ENCODE measurements around the gene ALG14.

DNA sequence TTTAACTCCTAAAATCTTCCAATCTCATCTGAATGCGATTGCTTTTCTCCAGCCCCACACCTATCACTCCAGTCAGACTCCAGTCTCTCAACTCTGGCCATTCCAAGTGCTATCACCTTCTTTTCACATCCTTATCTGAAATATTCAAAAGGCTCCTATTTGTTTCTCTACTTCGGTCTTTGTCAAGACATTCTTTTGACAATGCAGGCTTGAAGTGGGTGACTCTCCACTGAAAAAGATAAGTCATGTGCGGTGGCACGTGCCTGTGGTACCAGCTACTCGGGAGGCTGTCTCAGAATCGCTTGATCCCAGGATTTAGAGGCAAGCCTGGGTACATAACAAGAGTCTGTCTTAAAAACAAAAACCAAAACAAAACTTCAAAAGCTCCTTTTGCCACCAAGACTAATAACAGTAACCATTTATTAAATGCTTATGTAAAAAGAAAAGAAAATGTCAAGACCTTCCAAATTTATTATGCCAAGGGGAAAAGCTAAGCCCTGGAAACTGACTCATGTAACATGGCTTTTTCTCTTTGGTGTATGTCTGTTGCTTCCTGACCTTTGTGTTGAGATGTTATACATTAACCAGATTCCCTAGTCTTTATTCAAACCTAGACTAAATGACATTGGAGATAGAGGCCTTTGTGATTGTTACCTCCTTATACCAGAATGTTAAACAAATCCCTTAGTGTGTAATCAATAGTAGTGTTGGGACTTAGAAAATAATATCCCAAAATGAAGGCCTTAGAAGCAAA is 3.6 kb downstream of the ALG14 start:
- TF ChIP-seq, protein P1, sequence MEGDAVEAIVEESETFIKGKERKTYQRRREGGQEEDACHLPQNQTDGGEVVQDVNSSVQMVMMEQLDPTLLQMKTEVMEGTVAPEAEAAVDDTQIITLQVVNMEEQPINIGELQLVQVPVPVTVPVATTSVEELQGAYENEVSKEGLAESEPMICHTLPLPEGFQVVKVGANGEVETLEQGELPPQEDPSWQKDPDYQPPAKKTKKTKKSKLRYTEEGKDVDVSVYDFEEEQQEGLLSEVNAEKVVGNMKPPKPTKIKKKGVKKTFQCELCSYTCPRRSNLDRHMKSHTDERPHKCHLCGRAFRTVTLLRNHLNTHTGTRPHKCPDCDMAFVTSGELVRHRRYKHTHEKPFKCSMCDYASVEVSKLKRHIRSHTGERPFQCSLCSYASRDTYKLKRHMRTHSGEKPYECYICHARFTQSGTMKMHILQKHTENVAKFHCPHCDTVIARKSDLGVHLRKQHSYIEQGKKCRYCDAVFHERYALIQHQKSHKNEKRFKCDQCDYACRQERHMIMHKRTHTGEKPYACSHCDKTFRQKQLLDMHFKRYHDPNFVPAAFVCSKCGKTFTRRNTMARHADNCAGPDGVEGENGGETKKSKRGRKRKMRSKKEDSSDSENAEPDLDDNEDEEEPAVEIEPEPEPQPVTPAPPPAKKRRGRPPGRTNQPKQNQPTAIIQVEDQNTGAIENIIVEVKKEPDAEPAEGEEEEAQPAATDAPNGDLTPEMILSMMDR (IDR thresholded peaks at IDR 0.05; ENCODE audit: low read length) = no peak
- TF ChIP-seq EZH2 (IDR thresholded peaks at IDR 0.05; ENCODE audit: borderline replicate concordance, low read length) = no peak

Measured in OCI-LY1 (cell line).